ENCODE results near the gene MIS18A.

MIS18A gene

GRCh38 chr21:32252136-32252535 lies 26.7 kb downstream of the MIS18A start:
- no peak for DNase-seq (ENCODE audit: low spot score)

- DNase-seq (ENCODE audit: low spot score) = no peak
These were observed 29.2 kb downstream of the MIS18A start for GRCh38 chr21:32249511-32250280.

DNA sequence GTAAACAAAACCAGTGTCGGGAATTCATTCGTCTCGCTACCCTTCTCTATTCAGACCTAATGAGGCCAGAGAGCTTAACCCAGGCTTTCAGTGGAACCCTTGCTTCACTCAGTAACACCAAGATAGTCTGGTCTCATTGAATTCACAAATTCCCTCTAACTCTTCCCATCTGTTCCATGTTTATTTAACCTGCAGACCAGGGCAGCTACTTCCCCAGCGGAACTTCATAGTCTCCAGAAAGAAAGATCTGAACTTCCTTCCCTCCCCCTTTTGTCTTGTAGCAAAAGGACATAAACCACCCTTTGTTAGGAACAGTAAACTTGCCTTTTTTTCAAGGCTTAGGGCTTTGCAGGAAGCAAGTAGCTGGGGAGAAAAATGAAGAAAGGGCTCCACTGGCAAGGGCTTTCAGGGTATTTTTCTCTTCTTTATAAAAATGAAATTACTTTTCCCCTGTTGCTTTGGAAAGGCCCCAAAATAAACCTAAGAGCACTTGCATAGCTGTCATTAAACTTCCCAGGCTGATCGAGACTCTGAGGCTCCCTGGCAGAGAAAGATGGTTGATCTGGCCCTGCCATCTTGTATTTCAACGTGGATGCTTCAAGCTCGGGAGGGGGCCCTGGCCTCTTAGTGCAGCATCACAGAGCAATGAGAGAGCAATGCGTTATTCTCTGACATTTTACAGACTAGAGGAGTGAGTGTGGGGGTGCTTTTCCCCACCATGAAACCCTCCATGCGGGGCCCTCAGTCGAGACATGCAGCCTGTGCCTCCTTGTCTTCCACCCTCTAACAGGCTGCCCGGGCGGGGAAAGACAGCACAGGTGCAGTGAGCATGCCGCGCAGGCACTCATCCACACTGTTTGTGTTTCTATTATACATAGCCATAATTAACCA lies 30.0 kb downstream of the MIS18A start:
- DNase-seq (ENCODE audit: low spot score) = no peak

DNA sequence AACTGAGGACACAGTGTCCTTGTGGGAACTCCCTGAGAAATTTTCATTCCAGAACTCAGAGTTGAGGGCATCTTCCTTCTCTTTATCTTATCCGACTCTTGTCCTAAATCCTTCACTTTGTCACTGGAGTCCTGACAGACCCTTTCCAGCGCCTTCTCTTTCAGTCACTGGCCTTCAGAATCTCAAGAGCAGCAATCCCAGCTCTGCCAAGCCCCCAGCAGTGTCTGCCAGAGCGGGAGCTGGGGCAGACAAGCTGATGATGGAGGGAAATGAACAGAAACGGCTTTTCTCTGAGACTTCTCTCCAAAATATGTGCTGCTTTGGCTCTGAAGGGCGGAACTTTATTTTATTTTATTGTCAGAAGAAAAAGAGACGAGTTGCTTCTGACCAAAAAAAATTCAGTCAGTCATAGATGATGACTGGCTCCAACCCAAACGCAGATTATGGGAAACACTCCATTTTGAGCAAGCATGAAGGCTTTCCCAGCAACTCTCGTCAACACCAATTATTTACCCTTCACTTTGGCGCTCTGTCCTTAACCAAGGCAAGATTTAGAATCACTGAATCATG lies 32.2 kb downstream of the MIS18A start:
- DNase-seq (ENCODE audit: low spot score) = no peak

DNA sequence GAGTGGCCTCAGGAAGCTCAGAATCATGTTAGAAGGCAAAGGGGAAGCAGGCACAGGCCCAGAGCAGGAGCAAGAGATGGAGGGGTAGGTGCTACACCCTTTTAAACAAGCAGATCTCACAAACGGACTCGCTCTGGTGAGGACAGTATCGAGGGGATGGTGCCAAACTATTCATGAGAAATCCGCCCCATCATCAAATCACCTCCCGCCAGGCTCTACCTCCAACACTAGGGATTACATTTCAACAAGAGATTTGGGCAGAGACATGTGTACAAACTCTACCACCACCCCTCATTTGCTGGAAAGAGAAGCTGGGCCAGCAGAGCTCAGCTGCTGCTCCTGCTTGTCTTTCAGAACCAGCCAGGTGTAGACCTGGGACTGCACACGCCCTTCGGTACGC lies 32.9 kb downstream of the MIS18A start:
- no peak for DNase-seq (ENCODE audit: low spot score)

DNA sequence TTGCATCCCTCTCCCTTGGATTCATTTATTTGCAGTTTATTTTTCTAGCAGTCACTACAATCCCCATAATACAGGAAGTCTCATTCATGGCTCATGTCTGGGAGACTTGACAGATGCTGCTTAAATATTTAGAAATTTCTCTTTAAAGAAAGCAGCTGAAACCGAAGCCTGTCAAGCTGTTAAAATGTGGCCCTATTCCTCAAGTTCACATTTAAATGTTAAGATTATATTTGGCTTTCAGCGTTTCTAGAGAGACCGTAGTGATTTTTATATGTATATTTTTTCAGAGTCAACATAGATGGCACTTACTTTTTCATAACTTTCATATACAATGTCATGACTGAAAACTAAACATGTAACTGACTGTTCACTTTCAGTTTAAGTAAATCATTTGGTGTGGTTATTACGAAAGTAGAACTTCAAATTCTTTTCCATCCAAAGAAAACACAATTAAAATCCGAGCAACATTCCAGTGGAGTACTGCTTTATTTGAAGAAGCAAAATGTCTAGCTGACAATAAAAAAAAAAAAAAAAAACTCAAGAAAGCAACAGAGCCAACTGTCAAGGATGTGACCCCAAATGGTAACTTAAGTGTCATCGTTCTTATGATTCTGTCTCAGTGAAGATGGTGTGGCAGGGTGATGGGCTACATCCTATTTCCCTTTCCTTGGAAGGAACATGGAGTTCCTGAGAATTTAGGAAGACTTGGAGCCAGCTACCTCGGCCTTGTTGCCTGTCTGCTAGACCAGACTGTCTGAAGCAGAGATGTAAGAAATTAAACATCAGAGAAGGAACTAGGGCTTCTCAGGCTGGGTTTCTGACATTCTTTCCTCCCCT lies 37.8 kb downstream of the MIS18A start:
- DNase-seq (ENCODE audit: low spot score) = no peak

DNA sequence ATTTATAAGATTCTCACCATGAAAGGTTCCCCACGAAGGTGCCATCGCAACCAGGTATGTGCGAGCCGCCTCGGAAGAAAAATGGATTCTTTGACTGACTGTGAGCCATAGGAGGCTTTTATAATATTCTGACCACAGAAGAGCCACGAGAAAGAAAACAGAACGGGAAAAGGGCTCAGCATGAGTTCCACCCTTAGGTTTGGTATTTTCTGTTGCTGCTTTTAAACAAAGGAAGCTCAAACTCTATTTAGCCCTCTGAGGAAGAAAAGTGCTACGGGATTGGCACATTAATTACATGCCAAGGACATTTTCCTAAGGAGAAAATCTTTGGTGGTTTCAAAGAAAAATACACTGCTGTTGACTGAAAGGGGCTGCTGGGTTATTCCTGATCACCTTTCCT lies 39.3 kb downstream of the MIS18A start:
- no peak for DNase-seq (ENCODE audit: low spot score)

DNA sequence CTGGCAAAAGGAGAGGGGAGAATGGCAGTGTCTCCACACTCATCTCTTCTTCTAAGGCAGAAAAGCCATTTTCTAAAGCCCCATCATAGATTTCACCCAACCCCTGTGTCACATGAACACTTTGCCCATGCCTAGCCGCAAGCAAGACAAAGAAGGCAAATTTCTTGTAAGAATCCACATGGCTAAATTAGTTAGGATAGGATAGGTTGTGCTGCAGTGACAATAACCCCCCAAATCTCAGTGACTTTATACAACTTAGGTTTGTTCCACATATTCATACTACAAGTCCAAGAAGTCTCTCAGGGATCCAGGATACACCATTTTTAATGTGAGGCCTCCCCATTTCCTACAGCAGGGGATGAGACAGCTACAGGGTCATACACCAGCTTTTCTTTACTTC lies 40.8 kb downstream of the MIS18A start:
- no peak for DNase-seq (ENCODE audit: low spot score)

DNA sequence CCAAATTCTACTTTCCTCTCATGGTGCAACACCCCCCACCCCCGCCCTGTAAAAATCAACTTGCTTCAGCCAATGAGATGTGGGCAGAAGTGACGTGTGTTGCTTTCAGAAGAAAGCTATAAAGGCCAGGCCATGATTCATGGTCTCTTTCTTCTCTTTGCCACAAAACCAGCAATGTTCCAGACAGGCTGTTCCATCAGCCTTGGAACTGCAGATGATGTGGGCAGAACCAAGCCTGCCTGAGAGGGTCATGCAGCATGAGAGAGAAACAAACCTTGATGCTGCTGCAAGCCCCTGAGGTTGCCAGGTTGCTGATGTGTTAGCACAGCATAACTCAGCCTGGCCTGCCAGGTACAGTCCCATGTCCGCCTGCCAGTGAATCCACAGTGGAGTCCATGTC lies 41.8 kb downstream of the MIS18A start:
- DNase-seq (ENCODE audit: low spot score) = no peak

GRCh38 chr21:32233722-32234301 lies 45.0 kb downstream of the MIS18A start:
- no peak for DNase-seq (ENCODE audit: low spot score)

- DNase-seq (ENCODE audit: low spot score) = no peak
These were observed 45.7 kb downstream of the MIS18A start for GRCh38 chr21:32233055-32233546.

- DNase-seq (ENCODE audit: low spot score) = no peak
These were observed 52.4 kb downstream of the MIS18A start for GRCh38 chr21:32226444-32226843.
